GM19023 (cell line): ENCODE results near the gene FARP1.
A peak's percentile ranks its signal among the peaks of the same experiment; 100 is the strongest.

Source experiments
- ATAC-seq: cut with Tn5 transposase; IDR thresholded peaks from one replicate; pipeline ENCODE4 v1.9.1; 2021; ENCODE audit warnings: mild to moderate bottlenecking, moderate library complexity; ENCODE audit not compliant: unreplicated experiment

The FARP1 gene

GRCh38 chr13:98142380-98143156 is at the start of gene FARP1:
Gene FARP1 (plus strand): TSS chr13:98143094. CDS start chr13:98213243, 70,149 bp downstream.
- peak; percentile 76 for ATAC-seq

- ATAC-seq: no peak
Measured at GRCh38 chr13:98094678-98095266, 48.1 kb upstream of the FARP1 start.

GRCh38 chr13:98096059-98096458 is 46.8 kb upstream of the FARP1 start:
- ATAC-seq: no peak

GRCh38 chr13:98097749-98098148 is 45.1 kb upstream of the FARP1 start:
- no peak for ATAC-seq

GRCh38 chr13:98098516-98098915 is 44.4 kb upstream of the FARP1 start:
- ATAC-seq: no peak

GRCh38 chr13:98099627-98100026 is 43.3 kb upstream of the FARP1 start:
- no peak for ATAC-seq

GRCh38 chr13:98100481-98100880 is 42.4 kb upstream of the FARP1 start:
- ATAC-seq: no peak

- ATAC-seq: no peak
Measured at GRCh38 chr13:98103531-98103930, 39.4 kb upstream of the FARP1 start.

GRCh38 chr13:98103942-98104880 is 38.7 kb upstream of the FARP1 start:
- ATAC-seq: no peak

- ATAC-seq: no peak
Measured at GRCh38 chr13:98105929-98106336, 37.0 kb upstream of the FARP1 start.

- ATAC-seq: no peak
Measured at GRCh38 chr13:98108341-98108740, 34.6 kb upstream of the FARP1 start.

- no peak for ATAC-seq
Measured at GRCh38 chr13:98109226-98109853, 33.6 kb upstream of the FARP1 start.

GRCh38 chr13:98110749-98111148 is 32.1 kb upstream of the FARP1 start:
- no peak for ATAC-seq

- no peak for ATAC-seq
Measured at GRCh38 chr13:98111168-98112098, 31.5 kb upstream of the FARP1 start.

GRCh38 chr13:98112456-98112855 is 30.4 kb upstream of the FARP1 start:
- ATAC-seq: no peak

- no peak for ATAC-seq
Measured at GRCh38 chr13:98118865-98119264, 24.0 kb upstream of the FARP1 start.

GRCh38 chr13:98123176-98123575 is 19.7 kb upstream of the FARP1 start:
- ATAC-seq: no peak

- ATAC-seq: no peak
Measured at GRCh38 chr13:98129059-98129746, 13.7 kb upstream of the FARP1 start.

- ATAC-seq: peak; percentile 93
Measured at GRCh38 chr13:98133946-98134345, 8.9 kb upstream of the FARP1 start.
